ENCODE results near the gene OSTN.
"Not testable (repeated sequence)": the region's sequence is repeated elsewhere in the genome, so short reads cannot be mapped to it uniquely, and the experiment has no call there.

The OSTN gene

GRCh38 chr3:191198932-191199331 lies at the start of gene OSTN:
Gene OSTN (plus strand): TSS chr3:191199241. CDS start chr3:191212533, 13,292 bp downstream.
- DNase-seq (ENCODE audit: low read depth, low spot score) = no peak

- no peak for DNase-seq (ENCODE audit: low read depth, low spot score)
Observed at GRCh38 chr3:191151653-191152052, 47.4 kb upstream of the OSTN start.

- DNase-seq (ENCODE audit: low read depth, low spot score) = no peak
Observed at GRCh38 chr3:191154827-191155226, 44.2 kb upstream of the OSTN start.

- no peak for DNase-seq (ENCODE audit: low read depth, low spot score)
Observed at GRCh38 chr3:191158247-191158646, 40.8 kb upstream of the OSTN start.

- DNase-seq (ENCODE audit: low read depth, low spot score) = no peak
Observed at GRCh38 chr3:191158815-191159214, 40.2 kb upstream of the OSTN start.

GRCh38 chr3:191165802-191166201 lies 33.2 kb upstream of the OSTN start:
- DNase-seq (ENCODE audit: low read depth, low spot score) = no peak

GRCh38 chr3:191166368-191166767 lies 32.7 kb upstream of the OSTN start:
- no peak for DNase-seq (ENCODE audit: low read depth, low spot score)

- DNase-seq (ENCODE audit: low read depth, low spot score) = no peak
Observed at GRCh38 chr3:191169566-191169965, 29.5 kb upstream of the OSTN start.

GRCh38 chr3:191170097-191170496 lies 28.9 kb upstream of the OSTN start:
- DNase-seq (ENCODE audit: low read depth, low spot score) = no peak

- no peak for DNase-seq (ENCODE audit: low read depth, low spot score)
Observed at GRCh38 chr3:191175102-191175501, 23.9 kb upstream of the OSTN start.

GRCh38 chr3:191176038-191176785 lies 22.8 kb upstream of the OSTN start:
- DNase-seq (ENCODE audit: low read depth, low spot score) = no peak

GRCh38 chr3:191185382-191185781 lies 13.7 kb upstream of the OSTN start:
- not testable (repeated sequence) for DNase-seq (ENCODE audit: low read depth, low spot score)

GRCh38 chr3:191188246-191188645 lies 10.8 kb upstream of the OSTN start:
- DNase-seq (ENCODE audit: low read depth, low spot score) = not testable (repeated sequence)

GRCh38 chr3:191192270-191192669 lies 6.8 kb upstream of the OSTN start:
- DNase-seq (ENCODE audit: low read depth, low spot score) = not testable (repeated sequence)

GRCh38 chr3:191192941-191193340 lies 6.1 kb upstream of the OSTN start:
- no peak for DNase-seq (ENCODE audit: low read depth, low spot score)

- DNase-seq (ENCODE audit: low read depth, low spot score) = no peak
Observed at GRCh38 chr3:191197761-191198306, 1.2 kb upstream of the OSTN start.

GRCh38 chr3:191198480-191198879 lies 561 bp upstream of the OSTN start:
- no peak for DNase-seq (ENCODE audit: low read depth, low spot score)

GRCh38 chr3:191210032-191210431 lies 11.0 kb downstream of the OSTN start:
- DNase-seq (ENCODE audit: low read depth, low spot score) = no peak

GRCh38 chr3:191216510-191216909 lies 17.5 kb downstream of the OSTN start:
- no peak for DNase-seq (ENCODE audit: low read depth, low spot score)

- no peak for DNase-seq (ENCODE audit: low read depth, low spot score)
Observed at GRCh38 chr3:191217301-191217700, 18.3 kb downstream of the OSTN start.

- DNase-seq (ENCODE audit: low read depth, low spot score) = no peak
Observed at GRCh38 chr3:191220908-191221307, 21.9 kb downstream of the OSTN start.

- no peak for DNase-seq (ENCODE audit: low read depth, low spot score)
Observed at GRCh38 chr3:191221638-191222037, 22.6 kb downstream of the OSTN start.

- DNase-seq (ENCODE audit: low read depth, low spot score) = no peak
Observed at GRCh38 chr3:191227541-191227940, 28.5 kb downstream of the OSTN start.

All from activated CD4-positive, CD25-positive, alpha-beta regulatory T cell treated with anti-CD3 and anti-CD28 coated beads, Interleukin-2, amount 50 U/mL, for 16 hours (primary cell).